Upper lobe of left lung (tissue), 4 donors: Measurements from ENCODE around the gene GALNT18.

Experiments used
- CTCF ChIP-seq, 6 experiments: fragments of 450-650 bp in 4 of 6; fragments of 200-600 bp in 2 of 6; sonication (generic) in 2 of 6; IDR thresholded peaks; one replicate each; pipeline ENCODE4 v1.5.1; 2016 to 2019; ENCODE audit warnings: antibody characterized with exemption in 6 of 6
- POLR2A ChIP-seq, 4 donors: fragments of 450-650 bp; IDR thresholded peaks; one replicate each; pipeline ENCODE4 v1.5.1; 2016 to 2017; ENCODE audit warnings: antibody characterized with exemption in 4 of 4, mild to moderate bottlenecking in 2 of 4

GRCh38 chr11:11641581-11641980, 19.8 kb upstream of the GALNT18 start:
- TF ChIP-seq POLR2A (IDR thresholded peaks at IDR 0.05): no peak
- no peak for TF ChIP-seq CTCF (IDR thresholded peaks at IDR 0.05)
